LNCAP (cell line): ENCODE measurements around the gene ZBTB7A.

Source experiments
- CTCF ChIP-seq: fragments of 450-650 bp; IDR thresholded peaks from 2 replicates; pipeline ENCODE4 v1.5.1; 2017; ENCODE audit warnings: mild to moderate bottlenecking

ZBTB7A gene

DNA sequence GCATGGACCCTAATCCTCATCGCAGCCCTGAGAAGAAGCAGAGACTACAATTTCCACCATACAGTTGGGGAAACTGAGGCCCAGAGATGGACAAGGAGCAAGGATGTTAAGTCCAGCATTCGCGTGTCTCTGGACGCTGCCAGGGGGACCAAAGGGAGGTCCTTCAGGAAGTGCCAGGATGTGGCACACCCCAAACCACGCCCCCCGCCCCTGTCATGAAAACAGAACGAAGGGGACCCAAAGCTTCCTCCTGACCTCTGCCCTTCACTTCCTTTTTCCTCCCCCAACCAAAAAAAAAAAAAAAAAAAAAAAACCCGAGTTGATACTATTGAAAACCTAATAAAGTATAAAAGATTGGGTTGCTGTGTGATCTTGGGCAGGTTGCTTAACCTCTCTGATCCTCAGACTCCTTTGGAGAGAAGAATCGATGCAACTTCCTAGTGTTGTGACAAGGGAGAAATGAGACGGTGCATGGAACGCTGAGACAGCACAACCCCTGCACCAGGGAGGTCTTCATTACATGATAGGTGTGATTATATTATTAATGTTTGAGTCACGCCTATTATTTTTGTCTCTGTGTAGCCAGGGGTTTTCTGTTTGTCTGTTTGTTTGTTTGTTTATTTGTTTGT is 2.7 kb upstream of the ZBTB7A start:
- no peak for TF ChIP-seq CTCF

- no peak for TF ChIP-seq CTCF
These were observed 1.6 kb upstream of the ZBTB7A start for GRCh38 chr19:4068047-4068966.

DNA sequence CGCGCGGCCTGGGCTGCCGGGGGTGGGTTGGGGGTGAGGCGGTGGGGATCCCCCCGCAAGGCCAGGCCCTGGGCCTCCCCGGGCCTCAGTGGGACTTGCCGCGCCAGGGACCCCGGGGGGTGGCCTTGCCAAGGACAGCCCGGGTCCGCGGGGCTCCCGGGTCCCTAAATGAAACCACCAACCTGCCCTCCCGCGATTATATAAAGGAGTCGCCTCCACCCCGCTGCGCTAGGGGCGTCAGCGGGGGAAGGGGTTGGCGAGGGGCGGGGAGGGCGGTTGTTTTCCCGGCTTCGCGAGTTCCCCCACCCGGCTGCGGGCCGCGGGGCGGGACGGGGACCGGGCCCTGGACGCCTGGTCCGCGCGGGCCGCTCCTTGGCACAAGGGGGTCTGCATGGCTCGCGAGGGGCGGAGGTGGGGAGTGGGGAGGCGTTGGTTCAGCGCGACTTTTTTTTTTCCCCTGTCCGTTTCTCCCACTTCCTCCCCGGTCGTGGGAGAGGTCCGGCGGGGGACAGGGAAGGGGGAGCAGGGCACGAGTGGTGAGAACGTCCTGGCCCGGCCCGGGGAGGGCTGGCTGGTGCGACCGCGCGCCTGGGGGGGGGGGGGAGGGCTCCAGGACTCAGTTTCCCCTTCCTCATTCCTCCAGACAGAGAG is 822 bp upstream of the ZBTB7A start:
- no peak for TF ChIP-seq CTCF

GRCh38 chr19:4066176-4066606 is 508 bp downstream of the ZBTB7A start:
- no peak for TF ChIP-seq CTCF

DNA sequence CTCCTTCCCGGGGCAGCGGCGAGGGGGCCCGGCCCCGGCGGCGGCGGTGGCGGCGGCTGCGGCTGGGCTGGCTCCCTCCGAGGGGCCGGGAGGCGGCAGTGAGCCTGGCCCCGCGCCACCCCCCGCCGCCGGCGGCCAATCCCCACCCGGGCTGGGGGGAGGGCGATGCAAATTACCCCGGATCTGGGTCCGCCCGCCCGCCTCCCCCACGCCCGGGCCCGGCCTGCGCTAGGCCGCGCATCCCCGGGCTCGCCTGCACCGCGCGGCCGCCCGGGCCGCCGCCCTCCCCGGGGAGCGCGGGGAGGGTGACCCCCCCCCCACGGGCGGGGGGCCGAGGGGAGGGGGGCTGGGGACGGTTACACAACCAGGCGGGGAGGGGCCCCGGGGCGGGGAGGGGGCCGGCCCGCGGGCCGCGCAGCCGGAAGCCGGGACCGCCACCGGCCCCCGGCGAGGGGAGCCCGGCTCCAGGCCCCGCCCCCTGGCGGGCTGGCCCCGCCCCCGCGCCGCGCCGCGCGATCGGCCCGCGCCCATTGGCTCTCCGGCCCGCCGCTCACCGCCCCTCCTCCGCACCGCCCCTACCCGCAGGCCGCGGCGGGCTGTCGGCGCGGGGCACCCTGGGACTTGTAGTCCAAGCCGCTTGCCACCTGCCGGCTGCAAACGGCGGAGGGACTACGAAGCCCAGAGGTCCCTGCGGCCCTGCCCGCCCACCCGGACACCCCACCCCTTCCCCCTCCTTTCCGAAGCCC is 1.1 kb downstream of the ZBTB7A start:
- no peak for TF ChIP-seq CTCF

DNA sequence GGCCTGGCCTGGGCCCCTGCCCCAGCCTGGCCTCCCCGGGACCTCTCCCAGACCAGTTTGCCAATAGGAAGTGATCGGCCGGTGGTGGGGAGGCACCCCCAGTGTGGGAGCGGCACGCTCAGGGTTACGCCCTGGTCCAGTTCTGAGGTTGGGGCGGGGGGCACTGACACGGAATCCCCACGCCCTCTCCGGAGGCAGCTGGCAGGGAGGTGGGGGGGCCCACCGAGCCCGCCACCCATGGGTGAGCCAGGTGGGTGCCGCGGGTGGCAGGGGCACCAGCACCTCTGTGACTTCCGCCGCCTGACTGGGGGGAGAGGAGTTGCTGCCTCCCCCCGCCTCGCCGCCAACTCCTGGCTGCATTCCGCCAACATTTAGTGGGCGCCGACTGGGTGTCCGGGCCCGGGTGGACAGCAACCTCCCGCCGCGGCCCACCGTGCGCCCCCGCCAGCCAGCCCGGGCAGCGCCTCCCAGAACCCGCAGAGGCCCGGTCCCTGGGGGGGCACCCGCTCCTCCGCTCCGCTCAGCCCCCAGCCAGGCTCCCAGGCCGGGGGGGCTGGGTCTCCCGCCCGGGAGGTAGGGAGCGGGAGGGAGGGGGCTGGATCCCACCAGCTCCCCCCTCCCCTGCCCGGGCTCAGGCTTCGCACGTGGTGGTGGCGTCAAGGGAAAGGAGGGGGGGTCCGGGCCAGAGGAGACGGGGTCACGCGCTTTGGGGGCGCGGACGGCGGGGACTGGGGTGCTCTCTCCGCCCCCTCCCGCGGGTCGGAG is 2.0 kb downstream of the ZBTB7A start:
- no peak for TF ChIP-seq CTCF
